GM19023 (cell line): ENCODE measurements around the gene TFAP2D.

Experiments
- ATAC-seq: cut with Tn5 transposase; IDR thresholded peaks from one replicate; pipeline ENCODE4 v1.9.1; 2021; ENCODE audit warnings: mild to moderate bottlenecking, moderate library complexity; ENCODE audit not compliant: unreplicated experiment

The TFAP2D gene

DNA sequence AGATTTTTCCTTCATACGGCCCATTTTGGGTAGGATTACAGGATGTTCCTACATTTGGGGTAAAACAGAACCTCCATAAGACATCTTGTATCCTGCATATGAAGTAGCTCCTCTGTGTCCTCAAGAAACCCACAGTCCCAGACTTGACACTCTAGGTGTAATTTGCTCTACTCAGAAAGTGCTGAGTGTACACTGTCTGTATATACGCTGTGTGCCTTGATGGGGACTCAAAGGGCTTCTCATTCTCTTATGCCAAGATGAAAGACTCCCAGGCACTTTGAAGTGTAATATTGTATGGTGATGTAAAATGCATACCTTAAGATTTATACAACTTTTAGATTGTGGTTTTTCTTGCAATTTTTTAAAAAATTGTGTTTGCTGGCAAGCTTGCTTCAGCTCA, 5.2 kb downstream of the TFAP2D start:
- ATAC-seq, result no peak

DNA sequence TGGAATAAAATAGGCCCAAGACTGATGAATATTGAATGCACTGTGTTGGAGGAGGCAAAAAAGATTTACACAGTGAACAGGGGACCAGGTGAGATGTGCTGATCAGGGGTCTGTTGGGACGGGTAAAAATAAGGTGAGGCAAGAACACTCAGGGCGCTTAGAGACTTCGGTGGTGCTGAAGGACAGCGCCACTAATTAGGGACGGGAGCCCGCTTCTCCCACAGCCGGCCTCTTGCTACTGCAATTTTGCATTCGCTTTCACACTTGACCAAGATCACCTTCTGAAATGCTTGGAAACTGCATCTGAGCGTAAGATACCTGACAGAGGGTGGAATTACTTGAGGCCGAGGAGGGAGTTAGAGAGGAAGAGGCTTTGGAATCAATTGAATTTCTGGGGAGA, 7.3 kb downstream of the TFAP2D start:
- ATAC-seq, result no peak

DNA sequence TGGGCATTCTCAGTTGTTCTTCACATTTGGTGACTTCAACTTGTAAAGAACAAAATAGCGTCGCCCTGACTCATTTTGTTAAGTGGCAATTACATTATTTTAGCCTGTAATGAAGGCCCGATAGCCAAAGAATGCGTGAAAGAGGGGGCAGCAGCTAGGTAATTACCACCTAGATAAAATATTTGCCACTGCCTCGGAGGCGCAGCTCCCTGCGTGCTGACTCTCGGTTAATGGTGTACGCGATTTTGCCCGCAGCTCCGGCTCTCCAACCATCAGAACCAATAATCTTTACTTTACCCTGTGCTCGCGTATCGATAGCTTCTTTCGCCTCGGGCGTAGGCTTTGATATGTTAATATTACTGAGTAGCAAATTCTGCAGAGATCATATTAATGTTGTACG, 8.7 kb downstream of the TFAP2D start:
- ATAC-seq, result no peak

DNA sequence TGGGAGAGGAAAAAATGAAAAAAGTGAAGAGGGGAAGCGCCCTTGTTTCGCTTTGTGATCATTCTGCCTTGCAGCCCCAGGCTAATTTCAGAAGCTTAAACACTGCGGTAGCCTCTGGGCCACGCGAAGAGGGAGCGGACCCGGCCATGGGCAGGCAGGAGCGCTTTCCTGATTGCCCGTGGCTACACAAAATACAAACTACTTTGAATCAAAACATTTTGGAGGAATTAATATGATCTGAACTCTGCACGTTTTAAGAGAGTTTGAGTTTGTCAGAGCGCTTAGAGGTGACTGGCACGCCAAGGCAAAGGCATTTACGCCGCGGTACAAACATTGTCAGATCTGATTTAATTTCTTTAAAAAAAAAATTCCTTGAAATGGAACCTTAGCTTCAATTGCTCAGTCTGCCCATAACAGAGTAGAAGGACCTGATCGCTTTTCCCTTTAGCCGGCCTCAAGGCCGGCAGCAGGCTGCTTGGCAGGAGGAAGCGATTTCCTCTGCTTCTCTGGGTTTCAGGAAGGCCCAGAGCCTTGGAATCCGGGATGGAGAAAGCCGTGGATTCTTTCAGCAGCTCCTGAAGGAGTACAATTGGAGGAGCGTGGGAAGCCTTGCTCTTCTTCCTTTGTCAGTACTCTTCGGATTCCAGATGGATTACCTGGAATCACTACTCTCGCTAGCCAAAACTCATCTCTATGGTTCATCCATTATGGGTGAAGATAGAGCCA, 9.7 kb downstream of the TFAP2D start:
- no peak for ATAC-seq

DNA sequence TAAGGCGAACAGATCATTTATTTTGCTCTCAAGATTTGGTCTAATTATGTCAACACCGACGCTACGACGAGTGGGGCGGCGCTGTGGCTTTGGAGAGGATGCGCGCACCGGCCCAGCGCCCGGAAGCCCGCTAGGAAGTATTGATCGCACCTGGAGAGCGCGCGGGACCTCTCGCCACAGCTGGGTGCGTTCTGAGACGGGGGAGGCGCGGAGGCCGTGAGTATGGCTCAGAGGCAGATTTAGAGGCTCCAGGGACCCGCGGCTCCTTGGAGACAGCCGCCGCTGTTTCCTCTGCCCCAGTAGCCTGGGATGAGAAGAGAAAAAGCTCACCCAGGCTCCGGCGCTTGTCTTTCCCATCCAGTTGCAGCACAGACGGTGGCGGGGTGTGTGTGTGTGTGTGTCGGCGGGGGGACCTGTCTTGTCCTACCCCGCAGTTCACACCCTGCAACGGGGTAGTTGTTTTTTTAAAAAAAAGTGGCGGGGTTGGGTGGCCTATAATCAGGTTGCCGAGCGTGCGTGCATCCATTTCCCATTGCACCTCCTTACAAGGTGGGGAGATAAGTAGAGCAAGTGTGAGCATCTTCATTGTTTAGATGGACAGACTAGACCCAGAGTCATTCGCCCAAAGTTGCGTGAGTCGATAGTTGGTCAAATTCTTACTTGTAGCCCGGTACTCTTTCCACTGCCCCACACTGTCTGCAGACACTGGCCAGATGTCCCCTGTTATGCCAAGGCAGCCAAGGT, 11.2 kb downstream of the TFAP2D start:
- ATAC-seq, result no peak

DNA sequence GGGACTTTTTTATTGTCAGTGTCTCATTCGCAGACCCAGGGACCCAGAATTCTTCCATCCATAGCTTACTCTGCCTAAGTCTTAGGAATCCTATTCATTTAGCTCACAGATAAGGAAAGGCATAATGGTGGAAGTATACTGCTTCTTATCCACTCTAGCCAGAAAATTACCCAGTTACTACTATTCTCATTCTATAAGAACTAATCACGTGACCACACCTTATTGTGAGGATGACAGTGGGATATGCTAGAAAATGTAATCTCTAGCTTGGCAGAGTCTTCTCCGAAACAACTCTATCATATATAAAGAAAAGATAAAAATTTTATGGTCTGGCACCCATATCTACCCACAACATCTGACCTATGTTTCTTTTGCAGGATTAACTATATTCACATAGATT, 21.2 kb downstream of the TFAP2D start:
- ATAC-seq, result no peak

DNA sequence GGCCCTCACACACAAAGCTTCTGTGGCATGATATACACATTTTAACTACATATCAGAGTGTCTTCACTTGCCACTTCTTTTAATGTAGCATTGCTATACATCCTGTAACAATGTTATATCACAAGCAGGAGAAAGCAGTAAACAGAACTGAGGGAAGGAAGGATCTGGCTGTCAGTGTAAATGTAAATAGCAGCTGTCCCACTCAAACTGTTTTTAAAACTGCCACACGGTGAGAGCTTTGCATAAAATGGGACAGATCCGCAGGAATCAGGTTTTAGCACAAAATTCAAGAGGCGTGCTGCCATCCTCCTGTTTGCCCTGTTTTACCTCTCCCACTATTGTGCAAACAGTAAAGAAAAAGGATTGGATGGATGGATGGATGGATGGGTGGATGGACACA, 28.8 kb downstream of the TFAP2D start:
- no peak for ATAC-seq

DNA sequence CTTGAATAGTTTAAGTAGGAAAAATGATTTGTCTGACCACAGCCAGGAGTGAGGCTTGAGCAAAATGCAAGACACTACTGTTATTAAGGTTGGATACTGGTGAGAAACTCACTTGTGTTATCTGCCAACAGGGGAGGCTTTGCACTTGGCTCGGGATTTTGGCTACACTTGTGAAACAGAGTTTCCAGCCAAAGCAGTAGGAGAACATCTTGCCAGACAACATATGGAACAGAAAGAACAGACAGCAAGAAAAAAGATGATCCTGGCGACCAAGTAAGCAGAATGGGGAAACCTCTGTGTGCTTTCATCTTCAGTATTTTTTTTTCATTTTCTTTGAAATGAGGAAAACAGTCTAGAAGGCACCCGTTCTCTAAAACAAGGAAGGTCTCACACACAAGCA, 31.6 kb downstream of the TFAP2D start:
- ATAC-seq, result no peak

DNA sequence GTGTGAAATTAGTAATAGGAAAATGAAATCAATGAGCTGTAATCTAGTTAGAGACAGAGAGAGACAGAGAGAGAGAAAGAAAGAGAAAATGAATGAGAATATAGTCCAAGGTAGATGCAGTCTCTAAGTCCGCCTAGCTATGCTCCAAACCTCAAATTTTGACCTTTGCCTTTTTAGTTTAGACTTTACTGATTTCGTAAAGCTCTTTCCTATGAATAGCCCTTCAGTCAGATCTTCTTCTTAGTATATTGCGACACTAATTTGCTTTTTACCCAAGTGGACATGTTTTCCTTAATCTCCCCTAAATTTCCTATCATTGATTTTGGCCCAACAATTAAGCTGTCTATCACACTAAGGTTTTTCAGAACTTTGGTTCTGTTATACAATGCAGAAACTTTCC, 49.5 kb downstream of the TFAP2D start:
- no peak for ATAC-seq

DNA sequence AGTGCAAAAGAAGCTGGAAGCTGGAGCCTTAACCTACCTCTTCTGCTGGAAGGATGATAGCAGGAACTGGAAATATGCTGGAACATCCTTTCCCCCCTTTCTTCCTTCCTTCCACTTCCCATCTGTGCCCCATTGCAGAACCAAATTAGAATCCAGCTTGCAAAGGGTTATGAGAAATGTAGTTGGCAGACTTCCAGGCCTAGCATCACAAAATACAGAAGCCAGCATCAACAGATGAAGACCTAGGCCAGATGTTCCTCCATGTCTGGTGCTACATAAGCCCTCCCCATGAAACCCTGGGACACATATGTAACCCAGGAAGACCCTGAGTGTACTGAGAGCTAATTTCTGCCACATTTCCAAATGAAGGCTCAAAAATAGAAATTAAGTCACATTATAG, 65.4 kb downstream of the TFAP2D start:
- no peak for ATAC-seq

DNA sequence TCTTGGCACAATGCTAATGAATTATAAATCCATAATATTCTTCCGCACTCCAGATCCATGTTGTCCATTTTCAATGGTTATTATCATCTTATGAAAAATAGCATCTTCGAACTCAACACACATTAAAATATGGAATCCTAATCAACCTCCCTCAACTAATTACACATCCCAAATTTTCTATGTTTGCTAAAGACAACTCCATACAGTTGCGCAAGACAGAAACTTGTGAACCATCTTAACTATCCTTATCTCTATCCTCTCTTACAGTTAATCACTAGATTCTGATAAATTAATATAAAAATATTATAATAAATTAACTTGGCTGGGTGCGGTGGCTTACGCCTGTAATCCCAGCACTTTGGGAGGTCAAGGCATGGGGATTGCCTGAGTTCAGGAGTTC, 67.1 kb downstream of the TFAP2D start:
- ATAC-seq, result no peak

DNA sequence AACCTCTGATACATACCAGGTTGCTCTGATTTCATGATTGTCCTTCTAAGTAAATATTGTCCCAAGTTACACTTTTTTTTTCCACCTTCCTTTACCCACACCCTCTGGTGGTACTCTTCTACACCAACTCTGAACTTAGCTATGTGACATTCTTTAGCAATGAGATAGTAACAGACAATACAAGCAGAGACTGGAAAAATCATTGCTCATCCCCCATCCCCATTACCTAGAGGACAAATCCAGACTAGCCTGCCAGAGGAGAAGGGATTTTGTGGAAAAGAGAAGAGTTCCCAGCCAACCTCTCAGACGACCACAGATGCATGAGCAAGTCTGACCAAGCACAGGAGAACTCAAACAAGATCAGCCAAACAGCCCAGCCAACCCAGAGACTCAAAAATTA, 72.6 kb downstream of the TFAP2D start:
- ATAC-seq, result no peak

DNA sequence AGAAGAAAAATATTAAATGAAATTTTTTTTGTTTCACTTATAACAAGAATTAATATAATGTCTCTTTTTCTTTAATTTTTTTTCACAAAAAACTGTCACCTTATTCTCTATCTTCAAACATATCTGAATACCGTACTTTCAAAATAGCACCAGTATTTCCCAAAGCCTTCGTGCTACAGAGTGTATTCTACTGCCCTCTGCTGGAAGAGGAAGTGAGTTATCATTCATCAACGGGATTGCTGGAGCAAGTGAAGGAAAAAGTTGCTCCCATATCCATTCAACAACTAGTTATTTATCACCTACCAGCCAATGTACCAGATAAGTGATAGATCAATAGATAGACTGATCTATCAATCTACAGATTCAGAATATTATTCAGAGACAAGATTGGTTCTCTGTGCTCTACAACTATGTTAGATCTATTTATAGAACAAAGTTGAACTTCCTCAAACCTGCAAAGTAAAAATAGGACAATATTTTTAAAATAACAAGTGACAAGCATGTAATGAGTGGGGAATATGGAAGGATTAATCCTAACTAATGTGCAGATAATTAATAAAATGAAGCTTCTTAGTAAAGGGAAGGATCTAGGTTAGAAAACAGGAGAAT, 78.7 kb downstream of the TFAP2D start:
- ATAC-seq, result no peak

DNA sequence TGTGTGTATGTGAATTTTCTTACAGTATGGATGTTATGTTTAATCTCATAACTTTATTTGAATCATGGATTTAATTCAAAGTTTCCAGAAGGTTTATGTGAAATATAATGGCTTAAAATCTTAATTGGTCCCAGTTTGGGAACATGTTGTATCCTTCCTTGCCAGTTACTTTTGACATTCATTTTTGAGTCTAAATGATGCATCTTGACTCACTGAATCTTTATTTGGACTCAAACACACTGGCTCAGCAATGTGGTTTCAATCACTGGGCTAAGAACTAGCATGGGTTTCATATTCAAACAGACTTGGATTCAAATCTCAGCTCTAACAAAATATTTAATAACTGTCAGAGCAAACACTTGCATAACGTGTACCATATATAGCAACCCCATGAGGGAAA, 79.4 kb downstream of the TFAP2D start:
- ATAC-seq, result no peak

DNA sequence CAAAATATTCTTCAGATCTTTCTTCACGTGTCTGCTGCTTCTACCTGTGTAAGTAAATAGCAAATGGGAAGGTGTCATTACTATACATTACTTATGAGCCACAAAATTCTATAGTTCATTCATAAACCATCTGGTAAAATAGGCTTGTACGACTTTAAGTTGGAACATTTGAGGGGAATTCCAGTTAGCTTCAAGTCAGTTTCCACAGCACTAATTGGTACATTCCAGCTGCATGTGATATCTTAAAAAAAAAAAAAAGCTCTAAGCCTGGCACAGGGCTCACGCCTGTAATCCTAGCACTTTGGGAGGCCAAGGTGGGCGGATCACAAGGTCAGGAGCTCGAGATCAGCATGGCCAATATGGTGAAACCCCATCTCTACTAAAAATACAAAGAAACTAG, 82.2 kb downstream of the TFAP2D start:
- ATAC-seq, result no peak

DNA sequence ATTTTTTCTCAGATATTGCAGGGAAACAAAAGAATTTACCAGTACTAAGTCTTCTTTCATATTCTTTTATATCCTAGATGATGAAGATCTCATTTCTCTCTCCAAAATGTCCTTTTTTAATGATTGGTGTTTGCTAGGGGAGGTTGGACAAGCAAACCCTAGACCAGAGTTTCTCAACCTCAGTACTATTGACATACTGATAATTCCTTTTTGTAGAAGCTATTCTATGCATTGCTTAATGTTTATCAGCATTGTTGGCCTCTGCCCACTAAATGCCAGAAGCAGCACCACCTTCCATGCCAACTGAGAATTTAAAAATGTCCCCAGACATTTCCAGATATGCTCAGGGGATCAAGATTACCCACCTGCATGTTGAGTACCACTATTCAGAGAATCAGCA, 91.0 kb downstream of the TFAP2D start:
- no peak for ATAC-seq

DNA sequence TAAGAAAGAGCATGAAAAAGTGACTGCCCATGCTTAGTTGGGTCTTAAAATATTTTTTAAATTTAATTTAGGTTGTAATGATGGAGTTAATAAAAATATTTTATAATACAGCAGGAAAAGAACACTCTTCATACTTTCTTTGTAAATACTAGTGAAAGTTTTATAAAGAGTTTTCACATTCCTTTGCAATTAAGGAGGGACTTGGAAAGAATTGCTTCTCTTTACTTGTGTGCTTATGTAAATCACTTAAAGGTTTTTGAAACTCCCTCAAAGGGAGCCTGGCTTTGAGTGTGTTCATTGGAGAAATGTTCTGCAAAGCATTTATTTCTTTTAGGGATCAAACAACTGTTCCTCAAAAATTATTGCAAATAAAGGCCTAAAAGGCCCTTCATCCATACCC, 93.7 kb downstream of the TFAP2D start:
- no peak for ATAC-seq

DNA sequence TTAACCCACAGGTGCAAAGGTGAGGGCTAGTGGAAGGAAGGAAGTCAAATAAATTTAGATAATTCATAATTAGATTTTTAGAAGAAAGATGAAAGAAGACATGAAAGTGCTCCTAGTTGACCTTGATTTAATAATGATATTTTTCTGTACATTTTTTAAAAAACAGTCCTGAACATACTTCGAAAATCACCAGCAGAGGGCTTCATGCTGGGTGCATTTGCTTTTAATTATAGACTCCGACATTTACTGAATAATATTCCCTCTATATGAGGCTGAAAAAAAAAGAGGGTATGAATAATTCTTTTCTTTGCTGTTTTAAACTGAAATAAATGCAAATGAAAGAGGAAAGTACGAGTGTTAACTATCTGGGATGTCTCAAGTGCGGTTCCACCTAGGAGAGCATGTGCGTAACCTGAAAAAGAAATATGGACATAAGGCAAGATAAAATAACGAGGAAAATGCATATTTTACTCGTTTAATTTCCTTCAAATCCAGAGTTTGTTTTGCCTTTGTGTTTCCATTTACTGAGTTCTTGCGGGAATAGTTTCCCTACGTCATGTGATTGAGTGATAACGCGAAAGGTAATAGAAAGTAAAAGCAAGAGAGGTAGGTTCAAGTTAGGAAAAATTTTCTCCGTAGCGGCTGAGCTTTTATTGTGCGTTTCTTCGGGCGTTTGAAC, 102.2 kb downstream of the TFAP2D start:
- ATAC-seq, result peak; percentile 38

DNA sequence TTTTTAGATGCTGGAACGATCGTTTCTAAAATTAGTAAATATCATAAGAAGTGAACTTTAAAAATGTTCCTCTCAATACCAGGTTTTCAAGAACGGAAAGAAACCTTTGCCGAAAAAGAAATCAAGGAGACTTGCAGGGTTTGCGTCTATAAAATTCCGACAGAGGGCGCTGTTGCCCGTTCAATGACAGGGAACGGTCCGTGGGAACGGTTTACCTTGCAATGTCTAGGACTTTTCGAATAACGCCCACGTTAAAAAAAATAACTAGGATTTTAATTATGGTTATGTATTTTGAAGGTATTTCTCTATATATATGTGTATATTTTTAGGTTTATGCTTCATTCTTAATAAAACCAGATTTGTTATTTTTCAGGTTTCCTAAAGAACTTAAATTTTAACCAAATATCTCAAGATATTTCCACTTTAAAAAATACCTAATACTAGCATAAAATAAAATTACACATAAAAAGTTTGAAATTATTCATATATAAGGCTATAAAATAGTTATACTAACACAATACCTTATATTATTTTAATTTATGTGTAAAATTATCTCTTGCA, 102.9 kb downstream of the TFAP2D start:
- peak; percentile 72 for ATAC-seq

DNA sequence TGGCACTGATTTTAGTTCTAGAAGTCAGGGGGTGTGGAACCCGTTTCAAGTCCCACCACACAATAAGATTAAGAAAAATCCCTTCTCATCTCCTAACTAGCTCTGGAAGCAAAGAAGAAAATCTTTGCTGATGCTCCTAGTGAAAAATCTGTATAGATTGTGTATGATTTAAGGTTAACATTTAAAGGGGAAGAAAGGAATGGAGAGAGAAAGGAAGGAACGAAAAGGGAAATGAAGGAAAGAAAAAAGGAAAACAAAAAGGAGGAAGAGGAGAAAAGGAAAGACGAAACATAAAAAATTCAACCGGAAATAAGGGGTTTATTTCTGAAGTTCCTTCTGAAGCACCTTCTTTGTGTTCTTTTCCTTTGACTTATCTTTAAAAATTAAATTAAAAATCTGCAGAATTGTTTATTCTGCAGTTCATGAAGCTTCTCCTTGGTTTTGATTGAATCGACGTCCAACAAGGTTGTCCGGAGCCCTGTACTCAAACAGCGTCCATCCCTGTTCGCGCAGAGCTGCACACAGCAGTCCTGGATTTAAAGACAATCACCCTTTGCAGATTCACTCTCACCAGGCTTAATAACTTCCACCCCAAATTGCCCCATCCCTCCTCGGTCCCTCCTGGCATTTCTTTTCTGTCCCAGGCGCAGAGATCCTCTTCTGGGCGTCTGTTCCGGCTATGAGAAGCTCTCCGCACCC, 103.8 kb downstream of the TFAP2D start:
- ATAC-seq, result no peak

DNA sequence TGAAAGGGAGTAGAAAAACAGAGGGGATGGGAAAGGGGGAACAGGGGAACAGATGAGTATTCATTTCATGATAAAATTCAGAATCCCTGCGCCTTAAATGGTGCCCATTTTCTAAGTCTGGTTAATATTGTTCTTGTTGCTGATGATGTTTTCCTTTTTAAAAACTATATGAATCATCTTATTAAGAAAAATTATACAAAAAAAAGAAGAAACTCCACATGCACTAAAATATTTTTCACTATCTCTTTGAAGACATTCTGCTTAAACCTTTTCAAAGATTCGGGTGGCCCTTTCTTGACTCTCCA, 104.3 kb downstream of the TFAP2D start:
- ATAC-seq, result no peak
